Fibroblast of mammary gland (primary cell): ENCODE measurements around the gene KRTAP19-1.
"Not testable (repeated sequence)": the region's sequence is repeated elsewhere in the genome, so short reads cannot be mapped to it uniquely, and the experiment has no call there.

Experiments used
- DNase-seq: peaks from one replicate; pipeline ENCODE4 v3.0.0-alpha.2; 2010; ENCODE audit warnings: low read depth
- H3K4me3 ChIP-seq: 2 replicates; pipeline ENCODE4 v1.5.1; 2011; ENCODE audit warnings: low read depth, mild to moderate bottlenecking, low read length, moderate library complexity; ENCODE audit not compliant: control insufficient read depth
- CTCF ChIP-seq: conservative IDR thresholded peaks from 2 replicates; pipeline ENCODE4 v1.5.1; 2011; ENCODE audit warnings: low read depth, low read length, inconsistent platforms; ENCODE audit not compliant: control insufficient read depth, insufficient read depth

The KRTAP19-1 gene

GRCh38 chr21:30480145-30480544 lies at the start of gene KRTAP19-1:
KRTAP19-1 (minus strand) TSS chr21:30480367; CDS start chr21:30480317, 50 bp downstream.
- H3K4me3 ChIP-seq, result no peak within 1 kb of the TSS
- no peak for DNase-seq
- no peak for TF ChIP-seq CTCF

- no peak for DNase-seq
- TF ChIP-seq CTCF, result no peak
- no peak overlapping the region for H3K4me3 ChIP-seq
Measured at GRCh38 chr21:30518876-30519275, 38.7 kb upstream of the KRTAP19-1 start.

- no peak for TF ChIP-seq CTCF
- H3K4me3 ChIP-seq, result no peak overlapping the region
- no peak for DNase-seq
Measured at GRCh38 chr21:30515681-30516080, 35.5 kb upstream of the KRTAP19-1 start.

- H3K4me3 ChIP-seq, DNase-seq: not testable (repeated sequence)
Measured at GRCh38 chr21:30505621-30506205, 25.5 kb upstream of the KRTAP19-1 start.

- no peak for TF ChIP-seq CTCF
- no peak within 1 kb of the TSS for H3K4me3 ChIP-seq
- DNase-seq, result no peak
Measured at GRCh38 chr21:30502041-30502440, 21.9 kb upstream of the KRTAP19-1 start, which contains the start of gene KRTAP19-5. KRTAP19-5 (minus strand) TSS chr21:30502141; CDS start chr21:30502090, 51 bp downstream.

GRCh38 chr21:30497065-30497464 lies 16.9 kb upstream of the KRTAP19-1 start, which contains the start of gene KRTAP19-4:
KRTAP19-4 (minus strand) TSS chr21:30497165; CDS start chr21:30497110, 55 bp downstream.
- H3K4me3 ChIP-seq, result no peak within 1 kb of the TSS
- no peak for DNase-seq
- TF ChIP-seq CTCF, result no peak

GRCh38 chr21:30491963-30492428 lies 11.8 kb upstream of the KRTAP19-1 start, which contains the start of gene KRTAP19-3:
KRTAP19-3 (minus strand) TSS chr21:30492013; CDS start chr21:30491957, 56 bp downstream.
- no peak for DNase-seq
- H3K4me3 ChIP-seq, result no peak within 1 kb of the TSS
- TF ChIP-seq CTCF, result no peak
